ENCODE measurements around the gene RGSL1. TPM values are rescaled to one million over a fixed set of nuclear protein-coding genes. Genes with fewer than 3 reads are reported as not detected.

The RGSL1 gene
- polyA plus RNA-seq, 3 donors = not detected

DNA sequence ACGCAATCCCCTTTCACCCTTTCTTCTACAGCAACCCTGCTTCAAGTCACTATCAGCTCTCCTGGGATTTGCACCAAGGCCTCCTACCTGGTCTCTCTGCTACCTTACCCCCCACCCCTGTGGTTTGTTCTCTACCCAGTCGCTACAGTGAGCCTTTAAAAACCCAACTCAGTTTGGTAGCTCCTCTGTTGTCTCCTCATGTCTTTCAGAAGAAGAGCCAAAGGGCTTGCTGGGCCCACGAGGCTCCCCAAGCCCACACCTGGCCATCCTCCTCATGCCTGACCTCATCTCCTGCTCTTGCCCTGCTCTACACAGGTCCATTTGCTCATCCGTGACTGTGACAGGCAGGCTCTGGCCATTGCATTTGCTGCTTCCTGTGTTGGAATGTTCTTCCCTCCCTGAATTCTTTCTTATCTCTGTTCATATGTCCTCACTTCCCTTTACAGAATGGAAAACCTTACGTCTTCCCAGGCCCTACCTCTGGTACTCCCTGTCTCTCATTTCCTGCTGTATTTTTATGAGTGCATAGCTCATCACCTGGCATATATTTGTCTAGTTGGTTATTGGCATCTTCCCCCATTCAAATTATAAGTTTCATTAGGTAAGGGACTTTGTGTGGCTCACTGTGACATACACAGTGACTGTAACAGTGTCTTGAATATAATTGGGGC is 150.9 kb downstream of the RGSL1 start:
- H3K4me3 Mint-ChIP-seq = no peak overlapping the region
- TF ChIP-seq, protein P1, sequence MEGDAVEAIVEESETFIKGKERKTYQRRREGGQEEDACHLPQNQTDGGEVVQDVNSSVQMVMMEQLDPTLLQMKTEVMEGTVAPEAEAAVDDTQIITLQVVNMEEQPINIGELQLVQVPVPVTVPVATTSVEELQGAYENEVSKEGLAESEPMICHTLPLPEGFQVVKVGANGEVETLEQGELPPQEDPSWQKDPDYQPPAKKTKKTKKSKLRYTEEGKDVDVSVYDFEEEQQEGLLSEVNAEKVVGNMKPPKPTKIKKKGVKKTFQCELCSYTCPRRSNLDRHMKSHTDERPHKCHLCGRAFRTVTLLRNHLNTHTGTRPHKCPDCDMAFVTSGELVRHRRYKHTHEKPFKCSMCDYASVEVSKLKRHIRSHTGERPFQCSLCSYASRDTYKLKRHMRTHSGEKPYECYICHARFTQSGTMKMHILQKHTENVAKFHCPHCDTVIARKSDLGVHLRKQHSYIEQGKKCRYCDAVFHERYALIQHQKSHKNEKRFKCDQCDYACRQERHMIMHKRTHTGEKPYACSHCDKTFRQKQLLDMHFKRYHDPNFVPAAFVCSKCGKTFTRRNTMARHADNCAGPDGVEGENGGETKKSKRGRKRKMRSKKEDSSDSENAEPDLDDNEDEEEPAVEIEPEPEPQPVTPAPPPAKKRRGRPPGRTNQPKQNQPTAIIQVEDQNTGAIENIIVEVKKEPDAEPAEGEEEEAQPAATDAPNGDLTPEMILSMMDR (IDR thresholded peaks at IDR 0.05) = no peak
- peaks cover 13 to 39% of the 10 kb centered on the region in 2 donors for H3K27me3 ChIP-seq (ENCODE audit: control insufficient read depth in 2 of 2, insufficient read depth in 2 of 2, low read length in 2 of 2)
- H3K27ac ChIP-seq (ENCODE audit: low read depth in 1 of 2, low read length in 2 of 2) = no peak overlapping the region
- DNase-seq = no peak
- no peak overlapping the region for H3K4me2 ChIP-seq (replicated peaks; ENCODE audit: extremely low read depth, low read length, poor library complexity, severe bottlenecking)
- H3K36me3 Mint-ChIP-seq = peaks cover 0 to 3% of the 10 kb centered on the region in 2 donors
- no peaks in the 10 kb centered on the region for H3K79me2 ChIP-seq (ENCODE audit: insufficient read depth, low read length)
- H3K9me3 Mint-ChIP-seq = peaks cover 0 to 2% (median 0%) of the 10 kb centered on the region in 7 donors
- no peaks in the 10 kb centered on the region for H4K20me1 ChIP-seq (ENCODE audit: insufficient read depth, low read length)
- H3K36me3 ChIP-seq (replicated peaks in 1 of 2; ENCODE audit: control insufficient read depth in 1 of 2, insufficient read depth in 2 of 2, low read length in 2 of 2) = no peaks in the 10 kb centered on the region
- H3K27ac Mint-ChIP-seq = no peak overlapping the region
- no peaks in the 10 kb centered on the region for H3K9me3 ChIP-seq (replicated peaks in 1 of 2; ENCODE audit: control insufficient read depth in 1 of 2, insufficient read depth in 1 of 2, low read length in 2 of 2)
- 84% methylated on average over 3 of the region's 5 CpGs for WGBS (ENCODE audit: insufficient coverage)
- H3K4me1 ChIP-seq (ENCODE audit: control insufficient read depth in 1 of 2, insufficient read depth in 2 of 2, low read length in 2 of 2) = peaks cover 11 to 13% of the 10 kb centered on the region in 2 donors
- peaks cover 19% of the 10 kb centered on the region for H3K4me1 Mint-ChIP-seq
- peaks cover 3 to 14% (median 10%) of the 10 kb centered on the region in 3 donors for H3K27me3 Mint-ChIP-seq (ENCODE audit: low read depth in 3 of 3)
- no peak overlapping the region for H3K9ac ChIP-seq (ENCODE audit: insufficient read depth, low read length, poor library complexity, severe bottlenecking)
- H3K4me3 ChIP-seq (replicated peaks in 1 of 3; ENCODE audit: low read depth in 2 of 3, low read length in 3 of 3) = no peak overlapping the region
- no peak overlapping the region for H2AFZ ChIP-seq (ENCODE audit: insufficient read depth, low read depth, low read length, poor library complexity, severe bottlenecking)
- intact Hi-C loops (cut with micrococcal nuclease) = loop anchor here (2.0 to 10.0 kb wide), 4 partner anchors 181 to 516 kb away; partner anchors contain the start of genes DHX9 (in 1 of the 2) and NPL (in 1 of the 2)

DNA sequence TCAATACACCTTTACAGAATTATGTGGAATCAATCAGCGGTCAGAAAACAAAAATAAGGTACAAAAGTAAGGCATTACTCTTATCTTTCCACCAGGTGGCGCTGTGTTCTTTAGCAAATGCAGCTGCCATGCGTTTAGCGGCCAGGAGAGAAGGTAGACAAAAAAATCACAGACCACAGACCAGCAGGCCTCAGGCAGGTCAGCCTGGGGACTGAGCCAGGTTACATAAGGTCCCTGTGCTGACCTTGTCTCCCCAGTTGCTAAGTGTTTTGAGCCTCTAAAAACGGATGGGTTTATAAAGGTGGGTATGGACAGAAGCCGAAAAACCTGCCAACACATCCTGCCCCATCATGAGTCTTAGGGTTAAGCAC is 151.5 kb downstream of the RGSL1 start:
- H3K4me1 ChIP-seq (ENCODE audit: control insufficient read depth in 1 of 2, insufficient read depth in 2 of 2, low read length in 2 of 2) = peaks cover 11 to 13% of the 10 kb centered on the region in 2 donors
- H3K4me2 ChIP-seq (replicated peaks; ENCODE audit: extremely low read depth, low read length, poor library complexity, severe bottlenecking) = no peak overlapping the region
- H3K4me3 ChIP-seq (replicated peaks in 1 of 3; ENCODE audit: low read depth in 2 of 3, low read length in 3 of 3) = no peak overlapping the region
- H3K9ac ChIP-seq (ENCODE audit: insufficient read depth, low read length, poor library complexity, severe bottlenecking) = no peak overlapping the region
- H3K79me2 ChIP-seq (ENCODE audit: insufficient read depth, low read length) = no peaks in the 10 kb centered on the region
- DNase-seq = peak; percentile 68 to 76 (median 75)
- no peaks in the 10 kb centered on the region for H3K9me3 ChIP-seq (replicated peaks in 1 of 2; ENCODE audit: control insufficient read depth in 1 of 2, insufficient read depth in 1 of 2, low read length in 2 of 2)
- no peaks in the 10 kb centered on the region for H3K36me3 ChIP-seq (replicated peaks in 1 of 2; ENCODE audit: control insufficient read depth in 1 of 2, insufficient read depth in 2 of 2, low read length in 2 of 2)
- intact Hi-C loops (cut with micrococcal nuclease) = loop anchor here (2.0 to 10.0 kb wide), 4 partner anchors 181 to 517 kb away; partner anchors contain the start of genes DHX9 (in 1 of the 2) and NPL (in 1 of the 2)
- Mint-ChIP-seq H3K27me3 (ENCODE audit: low read depth in 3 of 3) (peaks cover 8 to 14% (median 13%) of the 10 kb centered on the region in 3 donors), H3K36me3 (peaks cover 0 to 3% of the 10 kb centered on the region in 2 donors), H3K4me3 (no peak overlapping the region), H3K9me3 (peaks cover 0 to 2% (median 0%) of the 10 kb centered on the region in 7 donors), H3K4me1 (peaks cover 19% of the 10 kb centered on the region), H3K27ac (no peak overlapping the region)
- H3K27me3 ChIP-seq (ENCODE audit: control insufficient read depth in 2 of 2, insufficient read depth in 2 of 2, low read length in 2 of 2) = peaks cover 13 to 39% of the 10 kb centered on the region in 2 donors
- TF ChIP-seq, protein P1 (IDR thresholded peaks at IDR 0.05) = peak; percentile 85
- H3K27ac ChIP-seq (ENCODE audit: low read depth in 1 of 2, low read length in 2 of 2) = no peak overlapping the region
- no peak overlapping the region for H2AFZ ChIP-seq (ENCODE audit: insufficient read depth, low read depth, low read length, poor library complexity, severe bottlenecking)
- WGBS (ENCODE audit: insufficient coverage) = 0% methylated on average over 2 of the region's 6 CpGs
- H4K20me1 ChIP-seq (ENCODE audit: insufficient read depth, low read length) = no peaks in the 10 kb centered on the region

Data from CD14-positive monocyte (primary cell).